Neutrophil (primary cell): ENCODE results near the gene NTSR1.

Source experiments
- H3K27ac ChIP-seq: fragments of 200-600 bp; sonication (generic); 2 replicates; pipeline ENCODE4 v1.5.1; 2016; ENCODE audit warnings: mild to moderate bottlenecking, moderate library complexity
- H3K27me3 ChIP-seq: fragments of 200-600 bp; sonication (generic); 2 replicates; pipeline ENCODE4 v1.6.0; 2016; ENCODE audit warnings: mild to moderate bottlenecking
- H3K36me3 ChIP-seq: fragments of 200-600 bp; sonication (generic); 2 replicates; pipeline ENCODE4 v1.5.1; 2017
- H3K4me1 ChIP-seq, 2 experiments: fragments of 200-600 bp in 1 of 2; sonication (generic) in 1 of 2; 1 replicate in 1 of 2; 2 replicates in 1 of 2; pipeline versions ENCODE4 v1.5.1 to v1.6.1; 2013 to 2016; ENCODE audit warnings: low read depth in 1 of 2, low read length in 1 of 2, mild to moderate bottlenecking in 1 of 2, moderate library complexity in 1 of 2; ENCODE audit not compliant: control insufficient read depth in 1 of 2, insufficient read depth in 1 of 2
- H3K4me3 ChIP-seq, 2 experiments: fragments of 200-600 bp in 1 of 2; sonication (generic) in 1 of 2; 1 replicate in 1 of 2; 2 replicates in 1 of 2; pipeline ENCODE4 v1.5.1; 2013 to 2016; ENCODE audit warnings: low read depth in 1 of 2, low read length in 1 of 2, mild to moderate bottlenecking in 1 of 2, moderate library complexity in 1 of 2
- H3K9me3 ChIP-seq: fragments of 200-600 bp; sonication (generic); 2 replicates; pipeline ENCODE4 v1.5.1; 2016
- TF ChIP-seq, protein P1 (sequence below): fragments of 200-600 bp; sonication (generic); IDR thresholded peaks from 2 replicates; pipeline ENCODE4 v1.5.1; 2016; ENCODE audit warnings: antibody characterized with exemption

The NTSR1 gene

DNA sequence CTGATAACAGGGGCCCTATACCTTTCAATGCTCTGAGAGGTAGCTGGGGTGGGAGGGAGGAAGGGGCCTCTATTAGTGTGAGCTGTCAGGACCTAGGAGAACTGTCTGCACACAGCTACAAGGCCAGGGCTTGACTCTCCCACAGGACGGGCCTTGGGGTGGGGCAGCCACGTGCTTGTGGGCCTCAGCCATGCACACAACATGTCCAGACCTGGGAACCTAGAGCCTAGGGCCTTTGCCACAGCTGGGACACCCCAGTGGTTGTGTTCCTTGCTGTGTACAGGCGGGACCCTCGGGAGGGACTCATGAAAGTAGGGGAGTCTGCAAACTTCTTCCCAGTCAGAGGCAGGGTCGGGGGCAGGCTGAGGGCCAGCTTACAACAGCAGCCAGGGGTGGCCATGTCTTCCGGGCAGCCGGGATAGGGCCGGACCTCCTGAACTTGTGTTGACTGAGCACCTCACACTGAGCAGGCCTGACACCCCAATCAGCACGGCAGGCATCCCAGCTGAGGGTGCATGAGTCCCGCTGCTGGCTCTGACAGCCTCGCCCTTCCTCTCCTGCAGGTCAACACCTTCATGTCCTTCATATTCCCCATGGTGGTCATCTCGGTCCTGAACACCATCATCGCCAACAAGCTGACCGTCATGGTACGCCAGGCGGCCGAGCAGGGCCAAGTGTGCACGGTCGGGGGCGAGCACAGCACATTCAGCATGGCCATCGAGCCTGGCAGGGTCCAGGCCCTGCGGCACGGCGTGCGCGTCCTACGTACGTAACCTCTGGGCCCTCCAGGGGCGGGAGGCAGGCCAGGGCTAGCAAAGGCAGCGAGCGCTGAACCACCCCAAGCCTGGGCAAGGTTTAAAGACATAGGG, 45.7 kb downstream of the NTSR1 start:
- Histone ChIP-seq H3K4me1 (peaks cover 0 to 8% of the 10 kb centered on the region in 2 experiments), H3K27ac (no peak overlapping the region), H3K36me3 (no peaks in the 10 kb centered on the region), H3K4me3 (no peak overlapping the region), H3K9me3 (no peaks in the 10 kb centered on the region), H3K27me3 (peaks cover 19% of the 10 kb centered on the region)
- TF ChIP-seq, protein P1, sequence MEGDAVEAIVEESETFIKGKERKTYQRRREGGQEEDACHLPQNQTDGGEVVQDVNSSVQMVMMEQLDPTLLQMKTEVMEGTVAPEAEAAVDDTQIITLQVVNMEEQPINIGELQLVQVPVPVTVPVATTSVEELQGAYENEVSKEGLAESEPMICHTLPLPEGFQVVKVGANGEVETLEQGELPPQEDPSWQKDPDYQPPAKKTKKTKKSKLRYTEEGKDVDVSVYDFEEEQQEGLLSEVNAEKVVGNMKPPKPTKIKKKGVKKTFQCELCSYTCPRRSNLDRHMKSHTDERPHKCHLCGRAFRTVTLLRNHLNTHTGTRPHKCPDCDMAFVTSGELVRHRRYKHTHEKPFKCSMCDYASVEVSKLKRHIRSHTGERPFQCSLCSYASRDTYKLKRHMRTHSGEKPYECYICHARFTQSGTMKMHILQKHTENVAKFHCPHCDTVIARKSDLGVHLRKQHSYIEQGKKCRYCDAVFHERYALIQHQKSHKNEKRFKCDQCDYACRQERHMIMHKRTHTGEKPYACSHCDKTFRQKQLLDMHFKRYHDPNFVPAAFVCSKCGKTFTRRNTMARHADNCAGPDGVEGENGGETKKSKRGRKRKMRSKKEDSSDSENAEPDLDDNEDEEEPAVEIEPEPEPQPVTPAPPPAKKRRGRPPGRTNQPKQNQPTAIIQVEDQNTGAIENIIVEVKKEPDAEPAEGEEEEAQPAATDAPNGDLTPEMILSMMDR, result no peak

DNA sequence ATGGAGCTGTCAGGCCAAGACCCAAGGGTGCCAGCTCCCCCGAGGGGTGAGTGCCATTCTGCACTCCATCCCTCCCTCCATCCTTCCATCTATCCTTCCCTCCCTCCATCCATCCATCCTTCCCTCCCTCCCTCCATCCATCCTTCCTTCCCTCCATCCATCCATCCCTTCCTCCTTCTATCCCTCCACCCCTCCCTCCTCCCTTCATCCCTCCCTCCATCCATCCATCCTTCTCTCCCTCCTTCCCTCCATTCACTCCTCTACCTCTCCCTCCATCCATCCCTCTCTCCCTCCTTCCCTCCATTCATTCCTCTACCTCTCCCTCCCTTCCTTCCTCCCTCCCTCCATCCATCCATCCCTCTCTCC, 46.3 kb downstream of the NTSR1 start:
- Histone ChIP-seq H3K36me3 (no peaks in the 10 kb centered on the region), H3K27me3 (peaks cover 19% of the 10 kb centered on the region)
- TF ChIP-seq, protein P1, result no peak

DNA sequence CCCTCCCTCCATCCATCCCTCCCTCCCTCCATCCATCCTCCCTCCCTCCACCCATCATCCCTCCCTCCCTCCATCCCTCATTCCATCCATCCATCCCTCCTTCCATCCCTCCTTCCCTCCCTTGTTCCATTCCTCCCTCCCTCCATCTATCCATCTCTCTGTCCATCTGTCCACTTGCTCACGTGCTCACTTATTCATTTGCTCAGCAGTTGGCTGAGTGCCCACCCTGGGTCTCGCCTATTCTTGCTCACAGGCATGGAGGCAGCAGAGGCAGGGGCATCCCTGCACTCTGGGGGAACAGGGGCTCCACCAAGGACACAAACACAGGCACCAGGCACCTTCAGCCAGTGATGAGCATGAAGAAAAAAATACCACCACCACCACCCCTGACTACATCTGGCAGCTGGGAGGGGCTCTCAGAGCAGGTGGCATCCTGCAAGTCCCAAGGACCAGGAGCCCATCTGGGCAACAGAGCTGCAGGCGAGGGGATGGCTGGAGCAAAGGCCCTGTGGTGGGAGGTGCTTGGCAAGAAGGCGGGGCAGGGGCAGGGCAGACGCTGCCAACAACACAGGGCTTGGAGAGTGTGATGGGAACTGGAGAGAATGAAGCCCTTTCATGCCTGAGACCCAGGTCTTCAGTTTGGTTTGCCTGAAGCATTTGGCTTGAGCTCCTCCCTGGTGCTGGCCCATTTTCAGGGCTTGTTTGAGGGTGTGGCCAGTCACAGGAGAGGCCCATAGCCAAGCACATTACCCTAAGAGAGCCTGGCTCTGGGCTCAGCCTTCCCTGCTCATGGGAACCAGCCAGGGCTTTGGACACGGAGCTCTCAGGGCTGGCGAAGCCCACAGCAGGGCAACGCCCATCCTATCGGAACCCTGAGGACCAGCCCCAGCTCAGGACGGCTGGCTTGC, 47.4 kb downstream of the NTSR1 start:
- TF ChIP-seq, protein P1, result no peak
- Histone ChIP-seq H3K27ac (no peak overlapping the region), H3K4me3 (no peak overlapping the region), H3K36me3 (no peaks in the 10 kb centered on the region), H3K9me3 (no peaks in the 10 kb centered on the region), H3K4me1 (peaks cover 0 to 8% of the 10 kb centered on the region in 2 experiments), H3K27me3 (peaks cover 19% of the 10 kb centered on the region)

More for the DNA sequence above, 46.3 kb downstream of the NTSR1 start:
- no peak overlapping the region for H3K4me3 ChIP-seq
- no peaks in the 10 kb centered on the region for H3K9me3 ChIP-seq
- H3K4me1 ChIP-seq, result peaks cover 0 to 8% of the 10 kb centered on the region in 2 experiments
- no peak overlapping the region for H3K27ac ChIP-seq

DNA sequence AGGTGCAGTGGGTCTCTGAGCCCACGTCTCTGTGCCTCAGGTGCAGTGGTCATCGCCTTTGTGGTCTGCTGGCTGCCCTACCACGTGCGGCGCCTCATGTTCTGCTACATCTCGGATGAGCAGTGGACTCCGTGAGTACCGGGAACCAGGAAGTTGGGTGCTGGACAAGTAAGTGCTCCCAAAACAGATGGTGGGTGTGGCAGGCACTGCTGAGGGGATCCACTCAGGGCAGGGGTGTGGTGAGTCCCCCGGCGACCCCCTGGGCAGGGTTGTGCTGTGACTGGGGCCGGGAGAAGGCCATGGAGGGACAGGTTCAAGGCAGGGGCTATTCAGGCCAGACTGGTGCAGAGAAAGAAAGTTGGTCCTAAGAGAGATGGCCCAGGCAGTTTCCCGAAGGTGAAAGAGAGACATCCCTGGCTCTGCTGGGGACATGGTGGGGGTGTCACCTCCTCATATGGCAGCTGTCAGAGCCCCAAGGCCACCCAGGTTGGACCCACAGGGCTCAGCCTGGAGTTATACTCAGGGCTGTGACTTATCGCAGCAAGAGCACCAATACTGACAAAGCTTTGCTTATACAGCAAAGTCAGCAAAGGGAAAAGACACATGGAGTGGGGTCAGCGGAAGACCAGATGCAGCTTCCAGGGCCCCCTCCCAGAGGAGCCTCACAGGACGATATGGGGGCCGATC, 49.7 kb downstream of the NTSR1 start:
- TF ChIP-seq, protein P1, result no peak
- H3K36me3 ChIP-seq, result no peaks in the 10 kb centered on the region
- H3K9me3 ChIP-seq, result no peaks in the 10 kb centered on the region
- no peaks in the 10 kb centered on the region for H3K4me1 ChIP-seq
- H3K27me3 ChIP-seq, result no peaks in the 10 kb centered on the region
- H3K27ac ChIP-seq, result no peak overlapping the region
- no peak overlapping the region for H3K4me3 ChIP-seq

DNA sequence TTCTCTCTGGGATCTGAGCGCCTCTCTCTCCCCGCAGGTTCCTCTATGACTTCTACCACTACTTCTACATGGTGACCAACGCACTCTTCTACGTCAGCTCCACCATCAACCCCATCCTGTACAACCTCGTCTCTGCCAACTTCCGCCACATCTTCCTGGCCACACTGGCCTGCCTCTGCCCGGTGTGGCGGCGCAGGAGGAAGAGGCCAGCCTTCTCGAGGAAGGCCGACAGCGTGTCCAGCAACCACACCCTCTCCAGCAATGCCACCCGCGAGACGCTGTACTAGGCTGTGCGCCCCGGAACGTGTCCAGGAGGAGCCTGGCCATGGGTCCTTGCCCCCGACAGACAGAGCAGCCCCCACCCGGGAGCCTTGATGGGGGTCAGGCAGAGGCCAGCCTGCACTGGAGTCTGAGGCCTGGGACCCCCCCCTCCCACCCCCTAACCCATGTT, 51.4 kb downstream of the NTSR1 start:
- Histone ChIP-seq H3K4me1 (no peaks in the 10 kb centered on the region), H3K36me3 (no peaks in the 10 kb centered on the region), H3K27me3 (no peaks in the 10 kb centered on the region), H3K9me3 (no peaks in the 10 kb centered on the region), H3K27ac (peak overlapping the region; percentile 59), H3K4me3 (no peak overlapping the region)
- TF ChIP-seq, protein P1, result no peak
